Measurements from ENCODE around the gene PAM. TPM values are rescaled to one million over a fixed set of nuclear protein-coding genes. Genes with fewer than 3 reads are reported as not detected.

The PAM gene
- total RNA-seq, 1 experiment from 2014 or later = 190 TPM

- Histone ChIP-seq H3K27ac (ENCODE audit: low read depth, low read length, poor library complexity, severe bottlenecking) (peak overlapping the region; percentile 86), H3K9me3 (ENCODE audit: low read depth, low read length, poor library complexity, severe bottlenecking) (no peaks in the 10 kb centered on the region), H3K36me3 (ENCODE audit: insufficient read depth, low read length, poor library complexity, severe bottlenecking) (peaks cover 11% of the 10 kb centered on the region), H3K4me1 (ENCODE audit: insufficient read depth, low read length, poor library complexity, severe bottlenecking) (peaks cover 21% of the 10 kb centered on the region), H3K4me3 (ENCODE audit: low read depth, low read length, poor library complexity, severe bottlenecking) (peak overlapping the region; percentile 71), H3K27me3 (replicated peaks; ENCODE audit: insufficient read depth, low read depth, low read length, poor library complexity) (no peaks in the 10 kb centered on the region)
- peak; percentile 89 for DNase-seq (ENCODE audit: low spot score)
- ChIA-PET POLR2A (ENCODE audit: low non-redundant PET) (no interaction called here), CTCF (interaction anchor here (0.5 kb wide), 1 partner anchor 273 kb away, joined by 3 read pairs; no protein-coding TSS in a partner anchor)
- BruUV-seq (replicated peaks) = no TSS peak
- no peak for TF ChIP-seq EZH2 (IDR thresholded peaks at IDR 0.05; ENCODE audit: borderline replicate concordance, low read depth, low read length, poor library complexity, severe bottlenecking)
- TF ChIP-seq CTCF (conservative IDR thresholded peaks at IDR 0.05; ENCODE audit: low read depth, low read length) = no peak
- intact Hi-C loops (cut with micrococcal nuclease; ENCODE audit: unreplicated experiment) = loop anchor here (5.0 kb wide), 1 partner anchor 58 kb away; no protein-coding TSS in a partner anchor
Measured at GRCh38 chr5:102865510-102866236, 110.6 kb downstream of the PAM start.

GRCh38 chr5:102866237-102866600 is 111.1 kb downstream of the PAM start:
- peak overlapping the region; percentile 86 for H3K27ac ChIP-seq (ENCODE audit: low read depth, low read length, poor library complexity, severe bottlenecking)
- peaks cover 21% of the 10 kb centered on the region for H3K4me1 ChIP-seq (ENCODE audit: insufficient read depth, low read length, poor library complexity, severe bottlenecking)
- BruUV-seq (replicated peaks) = no TSS peak
- no peaks in the 10 kb centered on the region for H3K9me3 ChIP-seq (ENCODE audit: low read depth, low read length, poor library complexity, severe bottlenecking)
- intact Hi-C loops (cut with micrococcal nuclease; ENCODE audit: unreplicated experiment) = loop anchor here (5.0 kb wide), 1 partner anchor 59 kb away; no protein-coding TSS in a partner anchor
- H3K36me3 ChIP-seq (ENCODE audit: insufficient read depth, low read length, poor library complexity, severe bottlenecking) = peaks cover 11% of the 10 kb centered on the region
- peak overlapping the region; percentile 71 for H3K4me3 ChIP-seq (ENCODE audit: low read depth, low read length, poor library complexity, severe bottlenecking)
- CTCF ChIA-PET = interaction anchor here (0.5 kb wide), 1 partner anchor 273 kb away, joined by 3 read pairs; no protein-coding TSS in a partner anchor
- no peaks in the 10 kb centered on the region for H3K27me3 ChIP-seq (replicated peaks; ENCODE audit: insufficient read depth, low read depth, low read length, poor library complexity)
- TF ChIP-seq EZH2 (IDR thresholded peaks at IDR 0.05; ENCODE audit: borderline replicate concordance, low read depth, low read length, poor library complexity, severe bottlenecking) = no peak
- POLR2A ChIA-PET (ENCODE audit: low non-redundant PET) = no interaction called here
- peak; percentile 50 for DNase-seq (ENCODE audit: low spot score)

- Histone ChIP-seq H3K36me3 (ENCODE audit: insufficient read depth, low read length, poor library complexity, severe bottlenecking) (peaks cover 11% of the 10 kb centered on the region), H3K4me1 (ENCODE audit: insufficient read depth, low read length, poor library complexity, severe bottlenecking) (peaks cover 21% of the 10 kb centered on the region), H3K9me3 (ENCODE audit: low read depth, low read length, poor library complexity, severe bottlenecking) (no peaks in the 10 kb centered on the region), H3K27ac (ENCODE audit: low read depth, low read length, poor library complexity, severe bottlenecking) (no peak overlapping the region), H3K4me3 (ENCODE audit: low read depth, low read length, poor library complexity, severe bottlenecking) (no peak overlapping the region), H3K27me3 (replicated peaks; ENCODE audit: insufficient read depth, low read depth, low read length, poor library complexity) (no peaks in the 10 kb centered on the region)
- intact Hi-C loops (cut with micrococcal nuclease; ENCODE audit: unreplicated experiment) = loop anchor here (5.0 kb wide), 1 partner anchor 61 kb away; no protein-coding TSS in a partner anchor
- POLR2A ChIA-PET (ENCODE audit: low non-redundant PET) = no interaction called here
- DNase-seq (ENCODE audit: low spot score) = no peak
- TF ChIP-seq CTCF (conservative IDR thresholded peaks at IDR 0.05; ENCODE audit: low read depth, low read length) (no peak), EZH2 (IDR thresholded peaks at IDR 0.05; ENCODE audit: borderline replicate concordance, low read depth, low read length, poor library complexity, severe bottlenecking) (no peak)
- CTCF ChIA-PET = no interaction called here
- BruUV-seq (replicated peaks) = no TSS peak
Measured at GRCh38 chr5:102867992-102868662, 113.0 kb downstream of the PAM start.

Measured in A673 (cell line).